Cerebellar nuclear complex (tissue), 1 donor: ENCODE data around the gene TOR4A.

ENCODE experiments used
- DNase-seq, 2 experiments: peaks; one replicate each; lab custom pipeline; 2025; lab: John Stamatoyannopoulos, UW

Gene TOR4A

DNA sequence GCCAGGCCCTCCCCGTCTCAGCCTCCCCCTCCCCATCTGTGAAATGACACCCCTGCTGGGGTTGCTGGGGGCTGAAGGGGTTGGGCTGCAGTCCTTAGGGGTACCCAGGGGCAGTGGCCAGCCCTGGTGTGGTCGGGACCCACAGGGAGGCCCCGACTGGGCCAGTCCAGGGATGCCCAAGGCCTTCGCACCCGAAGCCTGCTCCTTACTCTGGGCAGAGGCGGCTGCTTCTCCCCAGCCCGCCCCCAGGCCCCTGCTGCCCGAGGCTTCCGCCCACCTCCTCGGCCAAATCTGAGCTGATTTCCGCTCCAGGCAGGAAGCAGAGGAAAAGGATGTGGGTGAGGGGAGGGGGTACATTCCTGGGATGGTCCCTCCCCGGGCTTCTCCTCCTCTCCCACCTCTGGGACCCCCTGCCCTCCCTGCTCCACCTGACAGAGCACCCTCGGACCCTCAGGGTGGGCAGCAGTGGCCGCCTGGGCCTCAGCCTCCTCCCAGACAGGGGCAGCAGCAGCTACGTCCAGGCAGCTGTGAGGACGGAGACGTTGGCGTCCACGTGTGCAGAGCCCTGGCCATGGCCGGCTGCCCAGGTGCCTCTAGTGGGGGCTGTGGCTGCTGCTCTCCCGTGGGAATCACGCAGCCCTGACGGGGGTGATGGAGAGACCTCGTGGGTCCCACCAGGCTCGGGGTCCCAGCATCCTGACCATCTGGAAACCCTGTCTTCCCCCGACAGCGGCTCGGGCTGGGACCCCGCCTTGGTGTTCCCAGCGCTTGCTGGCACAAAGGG is 28.7 kb downstream of the TOR4A start:
- DNase-seq: no peak

DNA sequence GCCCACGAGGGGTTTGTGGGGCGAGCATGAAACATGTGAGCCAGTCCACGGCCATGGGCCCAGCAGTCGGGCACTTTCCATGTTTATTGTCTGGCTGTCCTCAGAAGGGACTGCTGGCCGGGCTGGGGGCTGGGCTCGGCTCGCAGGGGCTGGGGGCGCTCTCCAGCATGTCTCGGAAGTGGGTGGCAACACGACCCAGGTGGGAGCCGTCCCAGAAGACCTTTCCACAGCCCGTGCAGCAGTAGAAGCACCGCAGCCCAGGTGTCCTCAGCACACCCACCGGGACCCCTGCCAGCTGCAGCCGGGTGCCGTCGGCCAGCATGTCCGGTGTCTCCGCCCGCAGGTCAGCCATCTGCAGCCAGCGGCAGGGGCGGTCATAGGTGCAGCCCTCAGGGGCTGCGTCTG is 29.3 kb downstream of the TOR4A start:
- DNase-seq: no peak

DNA sequence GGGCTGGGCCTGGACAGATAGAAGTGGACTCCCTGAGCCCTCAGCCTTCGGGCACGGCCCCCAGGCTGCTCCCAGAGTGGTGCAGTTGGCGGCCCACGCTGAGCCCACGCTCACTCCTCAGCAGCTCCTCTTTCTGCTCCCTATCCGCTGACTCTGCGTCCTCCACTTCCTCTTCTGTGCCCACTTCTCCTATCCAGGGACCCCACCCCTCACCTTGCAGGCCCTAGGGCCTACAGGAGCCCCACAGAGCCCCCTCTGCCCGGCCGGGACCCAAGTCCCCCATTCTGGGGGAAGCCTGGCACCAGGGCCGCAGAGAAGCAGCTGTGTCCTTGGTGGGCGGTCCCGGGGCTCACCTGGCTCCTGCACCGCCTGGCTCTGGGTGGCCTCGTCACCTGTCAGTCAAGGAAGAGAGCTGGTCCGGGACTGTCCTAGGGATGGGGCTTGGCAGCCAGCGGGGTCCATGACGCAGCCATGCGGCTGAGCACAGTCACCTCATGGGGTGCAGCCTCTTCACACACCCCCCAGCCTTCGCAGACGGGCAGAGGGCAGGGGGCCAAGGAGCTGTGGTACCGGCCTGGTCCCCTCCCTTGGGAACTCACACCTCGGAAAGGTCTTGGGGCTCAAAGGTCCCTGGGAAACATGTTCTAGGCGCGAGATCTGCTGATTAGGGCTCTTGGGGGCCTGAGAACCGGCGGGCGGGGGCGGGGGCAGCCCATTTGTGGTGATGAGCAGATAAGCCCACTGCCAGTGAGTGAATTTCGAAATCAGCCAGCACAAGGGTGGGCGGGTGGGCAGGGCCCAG is 29.9 kb downstream of the TOR4A start:
- DNase-seq: no peak

DNA sequence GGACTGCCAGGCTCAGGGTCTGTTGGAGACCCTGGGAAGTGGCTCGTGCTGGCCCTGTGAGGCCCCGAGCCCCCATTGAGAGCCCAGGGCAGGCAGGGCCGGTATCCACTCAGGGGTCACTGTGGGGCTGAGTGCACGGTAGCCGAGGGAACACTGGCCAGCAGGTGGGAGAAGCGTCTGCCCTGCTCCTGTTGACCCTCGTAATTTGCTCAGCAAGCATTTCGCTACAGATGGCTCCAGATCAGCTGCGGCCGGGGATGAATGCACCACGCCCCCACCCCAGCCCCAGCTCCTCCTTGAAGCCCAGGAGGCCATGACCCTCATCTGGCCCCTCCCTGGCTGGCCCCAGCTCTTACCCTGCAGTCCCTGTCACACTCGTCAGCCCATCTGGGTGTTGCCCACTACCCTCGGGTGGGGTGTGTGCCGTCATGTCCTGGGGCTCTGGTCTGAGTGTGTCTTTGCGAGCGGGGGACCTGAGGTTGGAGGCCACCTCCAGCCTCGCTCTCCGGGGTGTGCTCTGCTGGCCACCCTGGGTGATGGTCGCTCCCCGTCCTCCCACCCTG is 30.6 kb downstream of the TOR4A start:
- DNase-seq: no peak

DNA sequence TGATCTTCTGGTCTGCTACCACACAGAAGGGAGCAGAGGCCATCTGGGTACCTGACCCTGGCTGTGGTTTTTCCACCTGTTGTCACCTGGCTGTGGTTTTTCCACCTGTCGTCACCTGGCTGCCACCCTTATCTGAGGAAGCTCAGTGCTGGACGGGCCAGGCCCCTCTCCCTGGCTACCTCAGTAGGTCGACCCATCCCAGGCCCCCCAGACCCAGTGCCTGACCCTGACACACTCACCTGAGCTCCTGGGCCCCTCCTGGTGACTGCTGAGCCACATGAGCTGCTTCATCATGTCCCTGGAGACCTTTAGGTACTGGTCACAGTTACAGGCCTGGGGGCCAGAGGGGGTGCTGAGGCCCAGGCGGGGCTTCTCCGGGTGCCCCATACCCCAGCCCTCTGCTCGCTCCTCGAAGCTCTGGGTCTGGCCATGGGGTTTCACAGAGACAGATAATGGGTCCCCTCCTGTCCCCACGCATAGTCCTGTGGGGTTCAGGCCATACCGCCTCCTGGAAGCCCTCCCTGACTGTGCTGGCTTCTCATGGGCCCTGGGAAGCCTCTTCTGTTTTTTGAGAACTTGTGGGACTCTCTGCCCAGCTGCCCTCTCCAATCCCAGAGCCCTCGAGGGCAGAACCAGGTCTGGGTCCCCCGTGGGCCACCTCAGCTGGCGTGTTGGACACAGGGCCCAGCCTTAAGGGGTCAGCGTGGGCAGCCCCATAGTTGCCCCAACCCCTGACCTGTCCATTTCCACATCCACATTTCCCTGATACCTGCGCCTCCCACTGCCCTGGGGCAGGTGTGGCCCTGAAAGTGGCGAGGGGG is 32.1 kb downstream of the TOR4A start:
- no peak for DNase-seq

DNA sequence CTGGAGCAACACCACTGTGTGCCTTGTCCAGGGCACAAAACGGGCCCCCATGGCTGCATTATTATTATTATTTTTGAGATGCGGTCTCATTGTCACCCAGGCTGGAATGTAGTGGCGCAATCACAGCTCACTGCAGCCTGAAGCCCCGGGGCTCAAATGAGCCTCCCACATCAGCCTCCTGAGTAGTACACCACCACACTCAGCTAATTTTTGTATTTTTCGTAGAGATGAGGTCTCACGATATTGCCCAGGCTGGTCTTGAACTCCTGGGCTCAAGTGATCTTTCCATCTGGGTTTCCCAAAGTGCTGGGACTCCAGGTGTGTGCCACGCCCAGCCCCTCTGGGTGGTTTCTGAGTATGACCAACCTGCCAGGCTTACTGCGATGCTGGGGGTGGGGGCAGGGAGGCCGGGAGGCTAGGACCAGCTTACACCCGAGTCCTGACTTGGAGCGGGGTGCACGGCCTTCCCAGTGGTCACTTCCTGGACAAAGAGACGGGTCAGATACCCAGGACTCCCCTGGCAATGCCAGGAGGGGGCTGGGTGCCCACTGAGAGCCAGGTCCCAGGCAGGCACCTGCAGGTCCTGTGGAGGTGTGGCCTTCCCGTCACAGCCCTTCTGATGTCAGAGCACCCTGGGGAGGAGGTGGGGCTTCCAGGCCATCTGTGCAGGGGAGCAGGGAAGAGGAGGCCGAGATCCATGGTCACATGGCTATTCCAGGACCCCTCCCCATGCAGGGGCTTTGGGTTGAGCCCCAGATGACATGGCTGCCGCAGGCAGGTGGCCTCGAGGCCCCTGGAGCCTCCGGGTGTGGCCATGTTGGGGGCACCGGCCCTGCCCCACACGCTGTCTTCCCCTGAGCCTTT is 32.9 kb downstream of the TOR4A start:
- DNase-seq: no peak

DNA sequence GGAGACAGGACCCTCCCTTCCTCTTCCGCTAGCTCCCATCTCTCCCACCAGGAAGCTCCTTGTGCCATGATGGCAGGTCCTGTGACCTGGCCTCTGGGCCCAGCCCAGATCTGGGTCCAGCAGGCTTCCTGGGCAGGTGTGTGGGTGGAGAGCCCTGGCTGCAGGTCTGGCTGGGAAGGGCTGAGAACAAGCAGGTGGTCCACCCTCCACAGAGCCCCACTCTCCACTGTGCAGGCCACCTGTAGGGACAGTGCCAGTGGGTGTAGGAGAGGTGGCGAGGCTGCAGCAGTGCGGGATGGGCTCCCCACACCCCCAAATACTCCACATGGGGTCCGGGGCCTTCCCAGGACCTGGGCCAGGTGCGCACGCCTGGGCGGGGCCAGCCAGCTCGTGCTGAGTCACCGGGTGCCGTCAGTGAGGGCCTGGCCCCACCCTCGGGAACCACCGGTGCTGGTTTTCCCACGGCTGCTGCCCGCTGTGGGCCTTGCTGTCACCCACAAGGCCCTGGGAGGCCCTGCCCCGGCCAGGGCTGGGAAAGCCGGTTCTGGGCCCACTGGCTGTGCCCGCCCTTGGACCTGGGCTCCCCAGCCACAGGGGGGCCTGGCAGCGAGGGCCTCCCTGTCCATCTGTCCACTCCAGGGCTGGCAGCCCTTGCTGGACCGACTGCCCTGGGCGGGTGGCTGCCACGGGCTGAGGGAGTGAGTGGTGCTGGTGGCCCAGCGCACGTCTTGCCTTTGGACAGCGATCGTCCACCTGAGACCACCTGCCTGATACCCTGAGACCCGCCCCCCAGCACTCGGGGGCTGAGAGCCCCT is 33.9 kb downstream of the TOR4A start:
- DNase-seq: no peak

DNA sequence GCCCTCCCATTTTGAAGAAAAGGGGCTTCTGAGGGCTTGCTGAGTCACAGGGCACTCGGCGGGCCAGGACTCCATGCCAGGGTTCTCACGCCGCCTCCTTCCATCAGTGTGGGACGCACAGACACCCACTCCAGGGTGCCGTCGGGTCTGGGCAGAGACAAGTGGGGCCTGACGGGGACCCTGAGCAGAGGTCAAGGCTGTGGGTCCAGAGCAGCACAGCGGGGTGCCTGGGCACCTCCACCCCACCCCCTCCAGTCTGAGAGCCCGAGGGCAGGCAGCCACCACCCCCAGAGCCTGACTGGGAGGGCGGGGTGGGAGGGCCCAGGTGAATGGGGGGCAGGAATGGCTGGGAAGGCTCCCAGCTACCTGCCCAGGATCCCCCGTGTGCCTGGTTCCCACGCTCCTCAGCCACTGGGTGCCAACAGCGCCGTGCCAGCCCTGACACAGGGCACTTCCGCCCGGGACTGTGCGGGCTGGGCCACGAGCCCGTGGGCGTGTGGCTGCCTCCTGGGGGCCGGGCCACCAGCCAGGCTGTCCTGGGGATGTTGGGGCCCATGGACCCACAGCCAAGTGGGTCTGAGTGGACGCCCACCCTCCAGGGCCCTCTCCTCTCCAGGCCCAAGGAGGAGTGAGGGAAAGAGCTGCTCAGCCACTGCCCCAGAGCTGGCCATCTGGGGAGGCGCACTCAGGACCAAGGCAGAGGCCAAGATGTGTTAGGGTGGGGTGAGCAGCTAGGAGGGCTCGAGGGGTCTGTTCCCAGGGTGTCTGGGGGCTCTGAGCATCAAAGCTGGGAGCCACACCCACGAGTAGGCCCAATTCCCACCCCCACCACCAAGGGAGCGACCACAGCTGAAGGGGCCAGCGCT is 34.7 kb downstream of the TOR4A start:
- DNase-seq: no peak

DNA sequence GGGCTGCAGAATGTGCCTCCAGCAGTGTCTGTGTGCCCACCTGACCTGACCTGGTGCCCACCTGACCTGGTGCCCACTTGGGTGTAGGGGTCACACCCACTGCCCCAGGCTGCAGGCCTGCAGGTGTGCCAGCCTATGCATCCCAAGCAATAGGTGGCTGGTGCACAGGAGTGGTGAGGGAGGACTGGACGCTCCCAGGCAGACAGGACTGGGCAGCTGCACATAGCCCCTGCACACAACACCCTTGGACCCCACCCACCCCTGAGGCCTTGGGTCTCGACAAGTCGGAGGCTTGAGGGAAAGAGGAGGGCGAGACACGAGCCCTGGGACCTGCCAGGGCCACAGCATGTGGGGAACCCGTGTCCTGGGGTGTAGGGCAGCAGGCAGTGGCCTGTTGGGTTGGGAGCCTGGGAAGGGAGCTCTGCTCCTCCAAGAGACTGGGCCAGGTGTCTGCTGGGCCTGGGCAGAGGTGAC is 35.4 kb downstream of the TOR4A start:
- no peak for DNase-seq

DNA sequence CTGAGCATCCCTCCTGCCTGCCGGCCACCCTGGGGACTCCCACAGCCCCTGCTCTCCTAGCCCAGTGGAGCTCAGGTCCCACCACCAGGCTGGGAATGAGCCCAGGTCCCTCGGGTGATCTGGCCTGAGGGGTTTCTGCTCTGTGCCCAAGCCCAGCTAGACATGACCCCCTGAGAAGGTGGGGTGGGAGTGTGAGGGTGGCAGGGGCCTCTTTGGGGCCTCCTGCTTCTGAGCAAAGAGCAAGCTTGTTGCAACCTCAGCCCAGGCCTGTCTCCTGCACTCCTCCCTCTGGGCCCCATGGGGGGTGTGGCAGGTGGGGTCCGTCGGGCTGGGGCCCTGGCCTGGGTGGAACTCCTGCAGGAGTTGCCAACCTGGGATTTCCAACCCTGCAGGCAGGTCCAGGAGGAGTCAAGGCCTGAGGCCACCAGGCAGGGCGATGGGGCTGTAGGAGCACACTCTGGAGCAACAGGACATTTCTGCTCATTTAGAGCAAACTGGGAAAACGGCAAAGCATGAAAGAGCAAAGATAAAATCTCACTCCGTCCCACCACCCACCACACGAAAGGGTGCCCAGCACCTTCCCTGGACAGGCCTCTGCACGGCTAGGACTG is 35.9 kb downstream of the TOR4A start:
- no peak for DNase-seq

DNA sequence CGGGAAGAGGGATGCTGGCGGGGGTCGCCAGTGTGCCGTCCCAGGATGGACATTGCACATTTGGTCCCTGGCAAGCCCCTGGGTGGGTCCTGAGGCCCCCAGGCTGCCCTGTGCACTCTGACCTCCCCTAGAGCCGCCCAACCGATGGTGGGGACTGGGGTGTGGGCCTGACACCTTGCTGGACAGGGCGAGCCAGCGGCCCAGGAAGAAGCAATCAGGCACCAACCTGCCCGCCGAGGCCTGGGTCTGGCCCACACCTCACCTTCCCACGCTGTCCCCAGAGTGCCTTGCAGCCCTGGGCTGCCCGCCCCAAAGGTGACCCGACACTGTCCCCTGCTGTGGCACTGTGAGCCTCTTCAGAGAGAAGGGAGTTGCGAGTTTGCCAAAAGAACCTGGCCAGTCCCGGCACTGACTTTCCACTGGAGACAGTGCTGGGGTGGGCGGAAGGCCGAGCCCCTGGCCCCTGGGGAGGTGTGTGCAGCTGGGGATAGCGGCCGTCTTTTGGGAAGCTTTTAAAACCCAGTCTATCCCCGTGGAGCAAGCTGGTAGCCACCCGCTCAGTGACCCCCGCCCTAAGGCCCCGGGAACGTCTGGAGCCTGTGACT is 36.5 kb downstream of the TOR4A start:
- DNase-seq: no peak

DNA sequence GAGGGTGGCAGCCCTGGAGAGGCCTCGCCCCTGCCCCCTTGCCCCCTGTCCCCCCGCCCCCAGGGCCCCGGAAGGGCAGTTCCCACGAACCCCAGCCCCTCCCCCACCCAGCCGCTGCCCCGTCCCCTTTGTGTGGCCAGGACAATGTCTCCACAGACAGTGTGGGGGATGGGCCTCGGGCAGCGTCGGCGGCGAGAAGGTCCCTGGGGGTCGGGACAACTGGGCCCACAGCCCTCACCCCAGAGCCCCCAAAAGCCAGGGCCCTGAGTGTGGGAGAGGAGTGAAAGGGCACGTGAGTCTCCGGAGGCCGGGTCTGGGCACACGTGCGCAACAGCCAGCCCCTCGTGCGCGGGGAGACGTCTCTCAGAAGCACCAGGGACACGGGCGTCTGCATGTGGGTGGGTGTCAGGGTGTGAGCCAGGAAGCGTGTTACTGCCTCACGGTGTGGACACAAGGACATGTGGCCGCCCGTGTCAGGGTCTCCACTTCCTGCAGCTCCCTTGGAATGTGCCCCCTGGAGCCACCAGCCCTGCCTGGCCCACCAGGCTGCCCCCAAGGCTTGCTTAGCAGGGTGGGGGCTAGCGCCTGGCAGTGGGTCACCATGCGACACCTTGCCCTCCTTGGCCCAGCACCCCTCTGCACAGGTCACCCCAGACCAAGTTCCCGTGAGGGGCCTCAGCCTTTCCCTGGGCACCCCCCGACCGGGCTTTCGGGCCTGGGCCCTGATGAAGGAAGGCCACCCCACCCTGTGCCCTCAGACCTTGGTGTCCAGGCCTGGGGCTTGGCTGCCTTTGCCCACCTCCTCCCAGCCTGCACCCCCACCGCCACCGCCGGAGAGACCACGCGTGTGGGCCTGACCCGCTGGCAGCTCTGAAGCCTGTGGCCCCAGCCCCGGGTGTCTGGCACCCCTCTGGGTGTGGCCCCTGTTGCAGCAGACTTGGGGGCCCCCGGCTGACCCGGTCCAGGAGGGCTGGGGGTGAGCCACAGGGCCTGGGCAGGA is 37.3 kb downstream of the TOR4A start:
- no peak for DNase-seq

DNA sequence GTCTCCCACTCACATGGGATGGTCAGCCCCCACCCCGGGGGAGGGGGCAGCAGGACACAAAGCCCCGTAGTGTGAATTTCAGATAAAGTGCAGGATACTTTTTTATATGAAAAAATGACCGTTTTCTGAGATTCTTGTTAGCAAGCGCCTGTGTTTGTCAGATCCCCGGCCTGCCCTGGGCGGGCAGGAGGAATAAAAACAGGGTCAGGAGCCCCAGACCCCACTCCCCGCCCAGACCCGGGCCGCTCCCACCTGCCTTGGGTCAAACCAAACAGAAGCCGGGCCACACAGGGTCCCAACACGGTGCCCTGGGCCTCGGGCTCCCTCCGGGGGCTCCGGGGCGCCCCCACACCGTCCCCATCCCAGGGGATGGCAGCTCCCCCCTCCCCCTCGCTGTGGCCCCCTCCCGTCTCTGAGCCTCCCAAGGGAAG is 38.1 kb downstream of the TOR4A start:
- DNase-seq: no peak

DNA sequence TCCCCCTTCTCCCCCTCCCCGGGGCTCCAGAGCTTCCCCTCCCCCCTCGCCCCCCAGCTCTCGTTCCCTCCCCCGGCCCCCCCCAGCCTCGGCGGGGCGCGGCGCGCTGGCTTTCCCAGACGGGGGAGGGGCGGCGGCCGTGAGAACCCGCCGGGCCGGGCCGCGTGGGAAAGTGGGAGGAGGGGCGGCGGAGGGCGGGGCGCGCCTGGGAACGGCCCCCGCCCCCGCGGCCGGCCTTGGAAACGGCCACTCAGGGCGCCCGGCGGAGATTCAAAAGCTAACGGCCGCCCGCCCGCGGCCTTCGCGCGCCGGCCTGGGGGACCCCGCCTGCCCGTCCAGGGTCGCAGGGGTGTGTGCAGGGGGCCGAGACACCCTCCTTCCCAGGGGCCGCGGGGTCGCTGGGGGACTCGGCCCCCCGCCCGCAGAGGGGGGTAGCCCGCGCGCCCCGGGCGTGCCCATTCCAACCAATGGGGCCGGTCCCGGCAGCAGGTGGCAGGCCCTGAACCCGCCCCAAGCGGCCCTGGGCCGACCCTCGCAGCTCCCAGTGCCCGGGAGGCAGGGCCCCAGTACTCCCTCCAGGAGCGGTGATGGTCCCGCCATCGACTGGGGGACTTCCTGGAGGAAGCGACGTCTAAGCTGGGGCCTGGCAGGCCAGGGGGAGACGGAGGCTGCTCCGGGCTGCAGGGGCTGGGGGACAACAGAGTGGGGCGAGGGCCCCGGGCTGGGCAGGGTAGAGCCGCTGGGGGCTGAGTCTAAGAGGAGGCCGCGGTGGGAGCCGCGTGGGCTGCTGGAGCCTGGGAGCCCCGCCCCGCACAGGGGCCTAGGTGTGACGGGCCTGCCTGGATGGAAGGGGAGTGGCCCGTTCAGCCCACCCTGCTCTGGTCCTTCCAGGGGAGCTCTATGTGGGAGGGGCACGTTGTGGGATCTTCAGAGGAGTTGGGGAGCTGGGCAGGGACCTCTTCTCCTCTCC is 38.8 kb downstream of the TOR4A start:
- DNase-seq: no peak

DNA sequence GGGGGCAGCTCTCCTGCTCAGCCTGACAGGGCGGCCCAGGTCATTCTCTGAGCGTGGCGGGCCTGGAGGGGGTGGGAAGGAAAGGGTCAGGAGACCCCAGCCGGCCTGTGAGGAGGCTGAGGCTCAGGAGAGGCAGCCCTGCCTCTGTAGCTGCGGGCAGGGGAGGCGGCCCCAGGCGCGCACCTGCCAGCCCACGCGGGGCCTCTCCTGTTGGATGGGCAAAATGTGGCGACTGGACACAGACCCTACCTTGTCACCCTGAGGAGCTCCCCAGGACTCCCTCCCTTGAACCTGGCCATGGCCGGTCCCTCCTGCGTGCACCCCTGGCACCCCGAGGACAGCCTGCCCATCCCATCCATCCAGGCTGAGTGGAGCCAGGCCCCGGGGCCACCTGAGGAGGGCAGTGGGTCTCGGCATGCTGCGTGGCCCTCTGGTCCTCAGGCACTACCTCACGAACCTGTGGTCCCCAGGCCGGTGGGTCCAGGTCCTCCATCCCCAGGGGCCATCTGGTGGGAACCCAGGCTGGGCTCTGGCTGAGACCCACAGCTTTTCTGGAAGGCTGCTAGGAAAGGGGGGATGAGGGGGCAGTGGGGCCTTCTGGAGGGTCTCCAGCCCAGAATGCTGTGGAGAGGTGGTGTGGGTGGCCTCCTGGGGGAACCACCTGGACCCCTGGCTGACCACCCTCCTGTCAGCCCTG is 39.6 kb downstream of the TOR4A start:
- DNase-seq: no peak
